OCI-LY1 (cell line): Measurements from ENCODE around the gene ADAMTS6.

Source experiments
- H2AFZ ChIP-seq: fragments of 200-600 bp; sonication (generic), shearing (Covaris generic); 2 replicates; pipeline ENCODE4 v1.6.0; 2014; ENCODE audit warnings: antibody characterized with exemption, mild to moderate bottlenecking, low read length
- H3F3A ChIP-seq: fragments of 200-600 bp; sonication (generic), shearing (Covaris generic); 2 replicates; pipeline ENCODE4 v1.6.0; 2014; ENCODE audit warnings: mild to moderate bottlenecking, antibody characterized with exemption, low read length, moderate library complexity; ENCODE audit not compliant: insufficient read depth
- H3K27ac ChIP-seq: fragments of 200-600 bp; sonication (generic); 2 replicates; pipeline ENCODE4 v1.5.1; 2014; ENCODE audit warnings: low read length, mixed run types, mild to moderate bottlenecking, low read depth; ENCODE audit not compliant: poor library complexity, severe bottlenecking
- H3K27me3 ChIP-seq: fragments of 200-600 bp; sonication (generic); 2 replicates; pipeline ENCODE4 v1.6.0; 2014; ENCODE audit warnings: antibody characterized with exemption, mild to moderate bottlenecking, low read length, moderate library complexity; ENCODE audit not compliant: insufficient read depth
- H3K36me3 ChIP-seq: fragments of 200-600 bp; sonication (generic); 2 replicates; pipeline ENCODE4 v1.6.1; 2014; ENCODE audit warnings: mild to moderate bottlenecking, antibody characterized with exemption, low read length, moderate library complexity, mixed read lengths; ENCODE audit not compliant: insufficient read depth
- H3K4me1 ChIP-seq: fragments of 200-600 bp; sonication (generic); 2 replicates; pipeline ENCODE4 v1.5.1; 2014; ENCODE audit warnings: mild to moderate bottlenecking, low read length, moderate library complexity; ENCODE audit not compliant: insufficient read depth, severe bottlenecking
- H3K4me2 ChIP-seq: fragments of 200-600 bp; sonication (generic), shearing (Covaris generic); 2 replicates; pipeline ENCODE4 v1.6.1; 2014; ENCODE audit warnings: low read length
- H3K4me3 ChIP-seq: fragments of 200-600 bp; sonication (generic); 2 replicates; pipeline ENCODE4 v1.5.1; 2014; ENCODE audit warnings: low read length, low read depth, mild to moderate bottlenecking, mixed read lengths; ENCODE audit not compliant: poor library complexity, severe bottlenecking
- H3K79me2 ChIP-seq: fragments of 200-600 bp; shearing (Covaris generic); 2 replicates; pipeline ENCODE4 v1.6.1; 2016; ENCODE audit warnings: mixed run types, low read length, mixed read lengths; ENCODE audit not compliant: insufficient read depth
- H3K9ac ChIP-seq: fragments of 200-600 bp; sonication (generic), shearing (Covaris generic); 2 replicates; pipeline ENCODE4 v1.6.1; 2014; ENCODE audit warnings: mild to moderate bottlenecking, low read length, mixed read lengths
- H3K9me2 ChIP-seq: fragments of 200-600 bp; sonication (generic), shearing (Covaris generic); 2 replicates; pipeline ENCODE4 v1.6.1; 2014; ENCODE audit warnings: low read depth, mild to moderate bottlenecking, low read length, mixed read lengths
- H3K9me3 ChIP-seq: fragments of 200-600 bp; shearing (Covaris generic); 2 replicates; pipeline ENCODE4 v1.6.1; 2014; ENCODE audit warnings: low read length, mixed read lengths
- H4K20me1 ChIP-seq: fragments of 200-600 bp; sonication (generic), shearing (Covaris generic); 2 replicates; pipeline ENCODE4 v1.6.0; 2016; ENCODE audit warnings: mild to moderate bottlenecking, low read length; ENCODE audit not compliant: insufficient read depth
- CTCF ChIP-seq: fragments of 200-600 bp; sonication (generic), shearing (Covaris generic); IDR thresholded peaks from 2 replicates; pipeline ENCODE4 v1.5.1; 2017; ENCODE audit warnings: mild to moderate bottlenecking, antibody characterized with exemption, low read length, moderate library complexity, mixed read lengths
- EZH2 ChIP-seq: fragments of 200-600 bp; sonication (generic), shearing (Covaris generic); IDR thresholded peaks from 2 replicates; pipeline ENCODE4 v1.8.0; 2017; ENCODE audit warnings: borderline replicate concordance, mixed run types, mild to moderate bottlenecking, antibody characterized with exemption, low read length, moderate library complexity, mixed read lengths

Gene ADAMTS6

GRCh38 chr5:65263321-65263720, 218.4 kb downstream of the ADAMTS6 start:
- TF ChIP-seq CTCF (no peak), EZH2 (no peak)
- no peak overlapping the region for H3K4me2 ChIP-seq
- no peak overlapping the region for H2AFZ ChIP-seq
- H3K9ac ChIP-seq, result no peak overlapping the region
- H3K79me2 ChIP-seq, result no peaks in the 10 kb centered on the region
- no peak overlapping the region for H3K4me3 ChIP-seq
- H3F3A ChIP-seq, result no peaks in the 10 kb centered on the region; the same call in 1 of the 2 replicates
- H3K27ac ChIP-seq, result no peak overlapping the region
- H3K27me3 ChIP-seq, result no peaks in the 10 kb centered on the region
- no peaks in the 10 kb centered on the region for H3K9me3 ChIP-seq
- peaks cover 15% of the 10 kb centered on the region for H3K4me1 ChIP-seq
- 0 out of 2 replicates have a peak, but pooled peaks cover 3% of the 10 kb centered on the region for H3K9me2 ChIP-seq
- no peaks in the 10 kb centered on the region for H3K36me3 ChIP-seq
- no peaks in the 10 kb centered on the region for H4K20me1 ChIP-seq

- Histone ChIP-seq H3K79me2 (no peaks in the 10 kb centered on the region), H3K4me3 (no peak overlapping the region), H3F3A (no peaks in the 10 kb centered on the region; the same call in 1 of the 2 replicates), H3K9me2 (0 out of 2 replicates have a peak, but pooled peaks cover 3% of the 10 kb centered on the region), H2AFZ (no peak overlapping the region), H3K27me3 (no peaks in the 10 kb centered on the region), H3K9ac (no peak overlapping the region), H3K4me2 (no peak overlapping the region), H3K4me1 (peaks cover 15% of the 10 kb centered on the region), H3K36me3 (no peaks in the 10 kb centered on the region), H4K20me1 (no peaks in the 10 kb centered on the region), H3K9me3 (no peaks in the 10 kb centered on the region), H3K27ac (peak overlapping the region; percentile 11)
- no peak for TF ChIP-seq EZH2
- TF ChIP-seq CTCF, result no peak
These were observed 219.1 kb downstream of the ADAMTS6 start for GRCh38 chr5:65262649-65263059.

- no peaks in the 10 kb centered on the region for H3K79me2 ChIP-seq
- H2AFZ ChIP-seq, result no peak overlapping the region
- TF ChIP-seq EZH2 (no peak), CTCF (no peak)
- H4K20me1 ChIP-seq, result no peaks in the 10 kb centered on the region
- H3K4me3 ChIP-seq, result no peak overlapping the region
- no peaks in the 10 kb centered on the region for H3K27me3 ChIP-seq
- no peak overlapping the region for H3K27ac ChIP-seq
- H3K36me3 ChIP-seq, result no peaks in the 10 kb centered on the region
- no peak overlapping the region for H3K9ac ChIP-seq
- no peaks in the 10 kb centered on the region for H3K9me3 ChIP-seq
- peak overlapping the region; percentile 32; the same call in 1 of the 2 replicates for H3K4me2 ChIP-seq
- H3F3A ChIP-seq, result no peaks in the 10 kb centered on the region; the same call in 1 of the 2 replicates
- peaks cover 15% of the 10 kb centered on the region for H3K4me1 ChIP-seq
- 0 out of 2 replicates have a peak, but pooled peaks cover 3% of the 10 kb centered on the region for H3K9me2 ChIP-seq
These were observed 219.6 kb downstream of the ADAMTS6 start for GRCh38 chr5:65262096-65262495.
